SU-DHL-6 (cell line): ENCODE results near the gene SRF.

Source experiments
- CTCF ChIP-seq: fragments of 200-600 bp; sonication (generic); IDR thresholded peaks from one replicate; pipeline ENCODE4 v1.5.1; 2017; ENCODE audit warnings: antibody characterized with exemption, mild to moderate bottlenecking, low read length, moderate library complexity; ENCODE audit not compliant: insufficient read depth, poor library complexity, severe bottlenecking
- EZH2phosphoT487 ChIP-seq: fragments of 200-600 bp; sonication (generic), shearing (Covaris generic); conservative IDR thresholded peaks from 2 replicates; pipeline ENCODE4 v1.6.1; 2018; ENCODE audit warnings: mild to moderate bottlenecking, antibody characterized with exemption, low read length, moderate library complexity, mixed read lengths

DNA sequence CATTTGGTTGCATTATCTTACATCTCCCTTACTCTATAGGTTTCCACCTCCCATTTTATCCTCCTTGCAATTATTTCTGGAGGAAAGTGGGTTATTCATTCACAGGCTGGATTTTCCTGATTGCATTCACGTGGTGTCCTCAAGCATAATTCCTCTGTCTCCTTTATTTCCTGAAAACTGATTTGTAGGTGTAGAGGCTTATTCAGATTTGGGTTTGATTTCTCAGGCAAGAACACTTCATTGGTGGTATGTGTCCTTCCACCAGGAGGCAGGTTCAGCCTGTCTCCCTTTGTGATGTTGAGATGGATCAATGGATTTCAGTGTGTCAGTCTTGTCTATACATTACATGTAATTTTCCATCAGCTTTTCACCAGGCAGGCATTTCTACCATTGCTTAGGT, 40.9 kb downstream of the SRF start:
- no peak for TF ChIP-seq CTCF
- TF ChIP-seq EZH2phosphoT487, result no peak
